GM21526 (cell line): ENCODE measurements around the gene GSTK1.

Experiments
- ATAC-seq: cut with Tn5 transposase; IDR thresholded peaks from one replicate; pipeline ENCODE4 v1.9.1; 2021; ENCODE audit warnings: moderate library complexity; ENCODE audit not compliant: unreplicated experiment, low FRiP score

The GSTK1 gene

GRCh38 chr7:143290293-143290692, 27.1 kb downstream of the GSTK1 start:
- ATAC-seq = no peak

GRCh38 chr7:143292876-143293275, 29.6 kb downstream of the GSTK1 start:
- ATAC-seq = no peak

- no peak for ATAC-seq
Measured at GRCh38 chr7:143295870-143296269, 32.6 kb downstream of the GSTK1 start.

GRCh38 chr7:143296686-143297085, 33.4 kb downstream of the GSTK1 start:
- ATAC-seq = no peak

- ATAC-seq = no peak
Measured at GRCh38 chr7:143299346-143299745, 36.1 kb downstream of the GSTK1 start.

- no peak for ATAC-seq
Measured at GRCh38 chr7:143299840-143300239, 36.6 kb downstream of the GSTK1 start.

- no peak for ATAC-seq
Measured at GRCh38 chr7:143300959-143301935, 38.0 kb downstream of the GSTK1 start.

- no peak for ATAC-seq
Measured at GRCh38 chr7:143303733-143304132, 40.5 kb downstream of the GSTK1 start.

GRCh38 chr7:143304938-143305337, 41.7 kb downstream of the GSTK1 start:
- no peak for ATAC-seq

GRCh38 chr7:143305423-143306070, 42.3 kb downstream of the GSTK1 start:
- no peak for ATAC-seq

GRCh38 chr7:143308632-143309031, 45.4 kb downstream of the GSTK1 start:
- ATAC-seq = no peak

GRCh38 chr7:143314127-143314526, 50.9 kb downstream of the GSTK1 start:
- ATAC-seq = no peak

- ATAC-seq = no peak
Measured at GRCh38 chr7:143315776-143316175, 52.5 kb downstream of the GSTK1 start, which contains the start of gene CLCN1. CLCN1 (plus strand) TSS chr7:143316111; CDS start chr7:143316213, 102 bp downstream.

GRCh38 chr7:143316492-143316891, 53.3 kb downstream of the GSTK1 start:
- no peak for ATAC-seq

GRCh38 chr7:143318661-143319060, 55.4 kb downstream of the GSTK1 start:
- ATAC-seq = no peak
